HG03108 (cell line): ENCODE data around the gene KPNA2.
"Not testable (repeated sequence)": the region's sequence is repeated elsewhere in the genome, so short reads cannot be mapped to it uniquely, and the experiment has no call there.

Experiments used
- ATAC-seq: cut with Tn5 transposase; IDR thresholded peaks from one replicate; pipeline ENCODE4 v1.9.1; 2021; ENCODE audit warnings: moderate library complexity; ENCODE audit not compliant: unreplicated experiment

Gene KPNA2

DNA sequence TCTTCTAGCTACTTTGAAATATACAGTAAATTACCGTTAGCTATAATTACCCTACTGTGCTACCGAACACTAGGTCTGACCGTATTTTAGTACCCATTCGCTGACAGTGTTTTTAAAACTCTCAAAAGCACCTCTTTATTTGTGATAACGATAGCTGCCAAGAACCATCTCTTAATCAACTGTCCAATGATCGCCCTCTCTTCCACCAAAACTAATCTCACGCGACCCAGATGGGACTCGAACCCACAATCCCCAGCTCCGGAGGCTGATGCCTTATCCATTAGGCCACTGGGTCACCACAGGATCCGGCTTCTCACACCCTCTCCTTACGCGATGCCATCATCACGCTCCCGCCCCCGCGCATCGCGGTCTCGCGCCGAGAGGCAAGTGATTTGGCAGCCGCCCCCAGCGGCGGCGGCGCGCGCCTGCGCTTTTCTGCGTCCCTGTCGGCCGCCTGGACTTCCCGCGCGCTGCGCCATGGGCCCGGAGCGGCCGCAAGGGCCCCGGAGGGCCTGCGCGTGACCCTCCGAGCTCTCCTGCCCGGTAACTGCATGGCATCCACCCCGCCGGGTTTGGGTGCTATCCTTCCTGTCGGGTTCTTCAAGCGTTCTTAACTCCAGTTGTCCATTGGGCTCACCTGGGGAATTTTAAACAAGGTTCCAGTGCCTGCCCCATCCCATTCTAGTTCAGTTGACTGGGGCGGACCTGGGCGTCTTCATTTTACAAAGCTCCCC is 15.7 kb upstream of the KPNA2 start:
- peak; percentile 77 for ATAC-seq

DNA sequence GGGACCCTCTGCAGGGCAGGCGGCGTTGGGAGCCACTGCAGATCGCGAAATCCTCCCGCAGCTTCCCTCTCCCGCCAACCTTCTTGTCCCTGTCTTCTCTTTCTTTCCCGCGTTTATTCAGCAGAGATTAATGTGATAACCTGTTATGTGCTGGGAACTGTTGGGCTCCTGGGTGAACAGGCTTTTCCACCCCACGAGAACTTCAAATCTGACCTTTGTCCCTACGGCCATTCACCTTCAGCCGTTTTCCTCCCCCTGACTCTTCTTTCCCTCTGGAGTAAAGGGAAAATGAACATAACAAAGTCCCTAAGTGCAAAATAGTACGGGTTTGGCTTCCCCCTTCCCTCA is 15.2 kb upstream of the KPNA2 start:
- ATAC-seq: no peak

DNA sequence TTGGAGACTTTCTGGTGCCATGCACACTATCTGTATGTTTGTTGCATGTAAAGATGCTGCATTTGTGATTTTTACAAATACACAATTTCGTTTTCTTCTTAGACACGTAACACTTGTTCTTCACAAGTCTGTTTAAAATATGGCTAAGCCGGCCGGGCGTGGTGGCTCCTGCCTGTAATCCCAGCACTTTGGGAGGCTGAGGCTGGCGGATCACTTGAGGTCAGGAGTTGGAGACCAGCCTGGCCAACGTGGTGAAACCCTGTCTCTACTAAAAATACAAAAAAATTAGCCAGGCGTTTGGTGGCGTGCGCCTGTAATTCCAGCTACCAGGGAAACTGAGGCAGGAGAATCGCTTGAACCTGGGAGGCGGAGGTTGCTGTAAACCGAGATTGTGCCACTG is 14.7 kb upstream of the KPNA2 start:
- not testable (repeated sequence) for ATAC-seq

DNA sequence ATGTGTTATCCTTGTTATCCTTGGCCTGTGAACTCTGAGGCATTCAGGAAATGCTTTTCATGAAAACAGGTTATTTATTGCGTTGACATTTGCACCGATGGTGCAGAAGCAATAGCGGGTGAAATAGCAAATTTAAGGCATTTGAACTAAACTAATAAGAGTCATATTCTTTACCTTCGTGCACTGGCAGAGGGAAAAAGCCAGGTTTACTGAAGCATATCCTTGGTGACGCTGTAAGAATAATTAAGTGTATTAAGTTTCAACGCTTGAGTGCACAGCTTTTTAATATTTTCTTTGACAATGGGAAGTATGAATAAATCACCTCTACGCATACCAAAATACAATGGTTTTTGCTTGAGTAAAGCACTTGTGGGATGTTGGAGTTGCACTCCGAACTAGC is 13.6 kb upstream of the KPNA2 start:
- no peak for ATAC-seq

DNA sequence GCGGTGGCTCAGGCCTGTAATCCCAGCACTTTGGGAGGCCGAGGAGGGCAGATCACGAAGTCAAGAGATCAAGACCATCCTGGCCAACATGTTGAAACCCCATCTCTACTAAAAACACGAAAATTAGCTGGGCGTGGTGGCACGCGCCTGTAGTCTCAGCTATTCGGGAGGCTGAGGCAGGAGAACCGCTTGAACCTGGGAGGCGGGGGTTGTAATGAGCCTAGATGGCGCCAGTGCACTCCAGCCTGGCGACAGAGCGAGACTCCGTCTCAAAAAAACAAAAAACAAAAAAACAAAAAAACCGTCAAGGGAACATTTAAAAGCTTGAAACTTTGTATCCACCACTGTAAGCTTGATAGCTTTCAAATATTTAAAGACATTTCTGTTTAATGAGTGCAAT is 13.0 kb upstream of the KPNA2 start:
- not testable (repeated sequence) for ATAC-seq

DNA sequence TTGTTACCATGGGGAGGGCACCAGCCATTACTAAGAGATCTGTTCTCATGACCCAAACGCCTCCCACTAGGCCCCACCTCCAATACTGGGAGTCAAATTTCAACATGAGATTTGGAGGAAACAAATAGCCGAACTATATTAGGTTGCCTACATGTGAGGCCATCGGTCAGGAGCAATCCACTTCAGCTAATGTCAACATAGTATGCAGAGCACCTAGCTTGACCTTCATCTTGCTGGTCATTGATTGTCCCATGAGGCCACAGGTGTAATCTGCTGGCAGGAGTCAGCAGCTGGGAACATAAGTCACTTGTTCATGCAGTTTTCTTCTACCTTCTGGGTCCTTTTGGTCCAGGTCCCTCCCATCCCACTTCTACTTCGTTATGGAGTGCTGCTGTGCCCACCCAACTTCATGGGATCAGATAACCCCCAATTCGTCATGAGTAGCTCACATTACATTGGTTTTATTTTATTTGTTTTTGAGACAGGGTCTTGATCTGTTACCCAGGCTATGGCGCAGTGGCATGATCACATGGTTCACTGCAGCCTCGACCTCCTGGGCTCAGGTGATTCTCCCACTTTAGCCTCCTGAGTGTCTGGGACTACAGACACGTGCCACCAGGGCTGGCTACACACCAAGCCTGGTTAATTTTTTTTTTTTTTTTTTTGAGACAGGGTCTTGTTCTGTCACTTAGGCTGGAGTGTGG is 5.9 kb upstream of the KPNA2 start:
- ATAC-seq: no peak

DNA sequence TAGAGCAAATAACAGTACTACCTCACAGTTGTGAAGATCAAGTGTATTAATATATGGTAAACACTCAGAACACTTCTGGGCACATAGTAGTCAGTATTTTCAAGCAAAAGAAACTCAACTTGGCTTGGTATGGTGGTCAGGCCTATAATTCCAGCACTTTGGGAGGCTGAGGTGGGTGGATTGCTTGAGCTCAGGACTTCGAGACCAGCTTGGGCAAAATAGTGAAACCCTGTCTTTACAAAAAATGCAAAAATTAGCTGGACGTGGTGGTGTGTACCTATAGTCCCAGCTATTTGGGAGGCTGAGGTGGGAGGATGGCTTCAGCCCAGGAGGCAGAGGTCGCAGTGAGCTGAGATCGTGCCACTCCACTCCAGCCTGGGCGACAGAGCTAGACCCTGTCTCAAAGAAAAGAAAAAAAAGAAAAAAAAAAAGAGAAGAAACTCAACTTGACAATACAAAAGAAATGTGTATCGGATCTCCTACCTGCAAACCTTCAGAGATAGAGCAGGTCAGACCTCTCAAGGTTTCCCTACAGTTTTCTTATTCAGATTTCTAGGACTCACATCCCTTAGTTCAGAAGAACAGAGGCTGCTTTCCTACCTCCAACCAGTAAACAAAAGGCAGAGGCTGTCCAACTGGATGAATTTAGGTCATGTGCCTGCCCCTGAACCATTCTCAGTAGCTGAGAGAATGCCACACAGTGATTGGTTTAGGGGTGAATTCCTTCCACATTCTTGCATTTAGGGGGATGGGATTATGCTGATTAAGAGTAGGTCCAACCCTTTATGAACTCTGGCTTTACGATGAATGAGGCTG is 1.7 kb upstream of the KPNA2 start:
- ATAC-seq: no peak

DNA sequence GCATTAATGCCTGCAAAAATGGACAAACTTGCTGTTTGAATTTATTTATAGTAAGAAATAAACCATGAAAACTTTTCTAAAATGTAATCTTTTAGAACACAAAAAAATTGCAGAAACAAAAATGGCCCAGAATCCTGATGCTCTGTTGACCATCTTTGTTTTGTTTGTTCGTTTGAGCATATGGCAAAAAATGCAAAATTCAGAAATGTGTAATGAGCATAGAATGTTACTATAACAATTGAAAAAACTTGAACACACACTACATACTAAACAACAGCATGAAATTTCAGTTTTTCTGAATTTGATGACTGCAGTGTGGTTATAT is 1.1 kb upstream of the KPNA2 start:
- no peak for ATAC-seq

DNA sequence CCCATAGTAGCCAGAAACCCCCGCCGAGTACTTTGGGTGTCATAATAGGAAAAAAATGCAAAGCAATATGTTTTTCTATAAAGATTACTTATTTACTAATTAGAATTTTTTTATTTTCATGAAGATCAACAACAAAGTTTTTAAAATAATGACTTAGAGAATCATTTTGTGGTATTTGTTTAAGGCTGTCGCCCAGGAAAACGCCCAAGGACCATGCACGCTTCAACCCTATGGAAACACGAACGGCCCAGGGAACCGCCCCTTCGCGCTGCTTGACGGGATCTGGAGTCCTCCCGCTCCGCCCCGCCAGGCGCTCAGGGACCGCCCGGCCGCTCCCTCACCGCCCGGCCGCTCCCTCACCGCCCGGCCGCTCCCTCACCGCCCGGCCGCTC is 408 bp upstream of the KPNA2 start:
- peak; percentile 84 for ATAC-seq

DNA sequence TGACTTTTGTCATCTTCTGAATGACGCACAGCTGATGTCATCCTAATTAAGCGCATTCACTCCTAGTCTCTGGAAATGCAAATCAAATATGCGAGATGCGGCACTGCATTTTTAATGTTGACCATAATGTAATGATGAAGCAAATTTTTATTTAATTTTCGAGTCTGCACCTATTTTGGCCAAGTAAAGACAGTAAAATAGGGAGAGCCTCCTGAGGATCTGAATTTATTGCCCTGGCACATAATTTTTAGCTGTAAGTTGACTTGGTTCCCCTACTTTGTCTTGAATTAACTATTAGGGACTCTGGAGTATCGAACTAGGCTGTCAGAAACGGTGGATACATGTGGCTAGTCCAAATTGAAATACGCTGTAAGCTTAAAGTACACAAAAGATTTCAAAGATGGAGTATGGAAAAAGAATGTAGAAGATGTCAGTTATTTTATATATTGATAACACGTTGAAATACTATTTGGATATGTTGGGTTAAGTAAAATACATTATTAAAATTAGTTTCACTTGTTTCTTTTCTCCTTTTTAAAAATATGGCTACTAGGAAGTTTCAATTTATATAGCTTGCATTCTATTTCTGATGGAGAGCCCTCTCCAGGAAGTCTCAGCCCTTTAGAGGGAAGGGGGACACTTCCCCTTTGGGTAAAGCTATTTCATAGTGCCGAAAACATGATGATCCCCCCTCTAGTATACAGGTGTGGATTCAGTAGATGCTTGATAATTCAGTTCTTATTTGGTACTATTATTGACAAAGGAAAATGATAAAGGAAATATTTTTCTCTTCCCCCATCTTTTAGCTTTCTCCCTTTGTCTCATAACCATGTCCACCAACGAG is 991 bp downstream of the KPNA2 start:
- ATAC-seq: no peak

DNA sequence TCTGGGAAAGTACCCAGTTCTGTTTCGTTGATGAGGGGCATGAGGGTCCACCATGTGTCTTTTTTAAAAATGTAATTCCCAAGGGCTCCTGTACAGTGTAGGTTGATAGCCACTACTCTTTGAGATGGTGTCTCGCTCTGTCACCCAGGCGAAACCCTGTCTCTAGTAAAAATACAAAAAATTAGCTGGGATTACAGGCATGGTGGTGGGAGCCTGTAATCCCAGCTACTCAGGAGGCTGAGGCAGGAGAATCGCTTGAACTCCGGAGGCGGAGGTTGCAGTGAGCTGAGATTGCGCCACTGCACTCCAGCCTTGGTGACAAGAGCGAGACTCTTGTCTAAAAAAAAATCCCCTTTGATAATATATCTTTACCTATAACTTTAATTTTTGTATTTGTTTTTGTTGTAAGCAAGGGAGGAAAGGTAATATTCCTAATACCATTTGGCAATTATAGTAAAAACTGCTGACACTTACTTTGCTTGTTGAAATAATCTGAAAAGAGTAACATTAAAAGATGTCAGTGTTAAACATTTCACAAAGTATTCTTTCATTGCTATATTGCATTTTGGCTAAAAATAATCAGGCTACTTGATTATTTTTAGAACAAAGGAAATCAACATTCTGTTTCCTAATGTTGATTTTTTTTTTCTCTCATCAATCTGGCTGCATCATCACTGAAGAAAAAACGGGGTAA is 11.8 kb downstream of the KPNA2 start:
- ATAC-seq: no peak

DNA sequence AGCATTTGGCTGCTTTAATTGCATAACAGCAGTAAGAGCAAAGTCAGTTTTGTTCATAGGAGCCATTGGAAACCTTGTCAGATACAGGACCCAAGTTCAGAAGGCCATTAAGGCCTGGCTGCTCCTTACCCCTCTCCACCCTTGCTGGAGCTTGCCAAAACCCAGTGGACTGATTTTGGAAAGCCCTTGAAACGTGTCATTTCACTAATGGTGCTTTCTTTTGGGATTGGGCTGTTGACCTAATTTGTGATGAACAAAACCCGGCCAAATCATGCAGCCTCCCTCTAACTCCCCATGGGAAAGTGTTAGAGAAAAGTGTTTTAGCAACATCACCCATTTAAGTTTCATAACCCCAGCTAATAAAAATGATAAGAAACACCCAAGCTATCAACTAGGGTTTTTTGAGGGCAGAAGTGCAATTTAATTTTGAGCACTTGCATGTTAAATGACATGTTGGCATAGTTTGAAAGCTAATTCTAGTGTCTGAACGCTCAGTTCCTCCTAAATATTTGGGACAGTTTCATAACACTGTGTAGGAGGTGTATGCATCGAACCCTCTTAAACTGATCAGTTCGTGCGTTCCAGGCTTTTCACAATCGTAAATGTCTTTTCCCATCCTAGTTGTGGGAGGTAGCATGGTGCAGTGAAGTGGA is 12.5 kb downstream of the KPNA2 start:
- ATAC-seq: not testable (repeated sequence)

DNA sequence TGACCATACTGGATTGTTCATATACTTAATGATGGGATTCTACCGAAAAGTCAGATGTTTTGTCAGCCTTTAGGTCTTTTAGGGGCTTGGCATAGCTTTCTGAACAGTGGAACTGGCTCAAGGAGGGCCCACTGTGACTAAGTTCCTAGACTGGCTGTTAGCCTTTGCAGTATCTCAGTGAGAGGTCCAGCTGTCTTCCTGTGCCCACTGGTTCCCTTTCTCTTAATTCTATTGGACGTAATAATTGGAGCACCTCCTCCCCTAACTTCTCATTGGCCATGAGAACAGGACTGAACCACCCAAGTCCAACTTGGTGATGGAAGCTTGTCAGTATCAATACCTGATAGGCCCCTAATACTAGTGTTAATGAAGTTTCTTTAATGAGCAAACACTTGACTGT is 13.5 kb downstream of the KPNA2 start:
- no peak for ATAC-seq

DNA sequence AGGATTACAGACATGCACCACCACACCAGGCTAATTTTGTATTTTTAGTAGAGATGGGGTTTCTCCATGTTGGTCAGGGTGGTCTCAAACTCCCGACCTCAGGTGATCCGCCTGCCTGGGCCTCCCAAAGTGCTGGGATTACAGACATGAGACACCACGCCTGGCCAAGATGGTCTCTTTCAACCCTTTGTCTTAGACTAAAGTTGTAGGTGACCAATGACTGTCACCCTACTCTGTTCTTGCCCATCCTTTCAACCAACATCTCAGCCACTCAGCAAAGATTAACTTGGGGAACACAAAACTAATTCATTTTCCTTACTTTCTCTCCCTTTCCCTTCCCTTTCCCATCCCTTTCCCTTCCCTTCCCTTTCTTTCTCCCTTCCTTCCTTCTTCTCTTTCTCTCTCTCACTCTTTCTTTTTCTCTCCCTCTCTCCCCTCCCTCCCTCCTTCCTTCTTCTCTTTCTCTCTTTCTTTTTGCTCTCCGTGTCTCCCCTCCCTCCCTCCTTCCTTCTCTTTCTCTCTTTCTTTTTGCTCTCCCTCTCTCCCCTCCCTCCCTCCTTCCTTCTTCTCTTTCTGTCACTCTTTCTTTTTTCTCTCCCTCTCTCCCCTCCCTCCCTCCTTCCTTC is 14.4 kb downstream of the KPNA2 start:
- not testable (repeated sequence) for ATAC-seq

DNA sequence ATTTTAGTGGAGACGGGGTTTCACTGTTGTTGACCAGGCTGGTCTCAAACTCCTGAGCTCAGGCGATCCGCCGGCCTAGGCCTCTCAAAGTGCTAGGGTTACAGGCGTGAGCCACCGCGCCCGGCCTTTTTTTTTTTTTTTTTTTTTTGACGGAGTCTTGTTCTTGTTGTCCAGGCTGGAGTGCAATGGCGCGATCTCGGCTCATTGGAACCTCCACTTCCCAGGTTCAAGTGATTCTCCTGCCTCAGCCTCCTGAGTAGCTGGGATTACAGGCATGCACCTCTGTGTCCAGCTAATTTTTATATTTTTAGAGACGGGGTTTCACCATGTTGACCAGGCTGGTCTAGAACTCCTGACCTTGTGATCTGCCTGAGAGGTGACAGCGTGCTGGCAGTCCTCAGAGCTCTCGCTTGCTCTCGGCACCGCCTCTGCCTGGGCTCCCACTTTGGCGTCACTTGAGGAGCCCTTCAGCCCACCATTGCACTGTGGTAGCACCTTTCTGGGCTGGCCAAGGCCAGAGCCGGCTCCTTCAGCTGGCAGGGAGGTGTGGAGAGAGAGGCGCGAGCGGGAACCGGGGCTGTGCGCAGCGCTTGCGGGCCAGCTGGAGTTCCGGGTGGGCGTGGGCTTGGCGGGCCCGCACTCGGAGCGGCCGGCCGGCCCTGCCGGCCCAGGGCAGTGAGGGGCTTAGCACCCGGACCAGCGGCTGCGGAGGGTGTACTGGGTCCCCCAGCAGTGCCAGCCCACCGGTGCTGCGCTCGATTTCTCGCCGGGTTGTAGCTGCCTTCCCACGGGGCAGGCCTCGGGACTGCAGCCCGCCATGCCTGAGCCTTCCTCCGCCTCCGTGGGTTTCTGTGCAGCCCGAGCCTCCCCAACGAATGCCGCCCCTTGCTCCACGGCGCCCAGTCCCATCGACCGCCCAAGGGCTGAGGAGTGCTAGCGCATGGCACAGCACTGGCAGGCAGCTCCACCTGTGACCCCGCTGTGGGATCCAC is 16.1 kb downstream of the KPNA2 start:
- not testable (repeated sequence) for ATAC-seq

DNA sequence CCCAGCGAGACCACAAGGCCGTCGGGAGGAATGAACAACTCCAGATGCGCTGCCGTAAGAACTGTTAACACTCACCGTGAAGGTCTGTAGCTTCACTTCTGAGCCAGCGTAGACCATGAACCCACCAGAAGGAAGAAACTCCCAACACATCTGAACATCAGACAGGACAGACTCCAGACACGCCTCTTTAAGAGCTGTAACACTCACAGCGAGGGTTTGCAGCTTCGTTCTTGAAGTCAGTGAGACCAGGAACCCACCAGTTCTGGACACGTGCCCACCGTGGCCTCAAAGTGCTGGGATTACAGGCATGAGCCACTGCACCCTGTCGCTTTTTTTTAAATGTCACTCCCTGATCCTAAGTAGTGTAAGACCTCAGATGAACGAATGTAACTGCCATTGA is 17.3 kb downstream of the KPNA2 start:
- no peak for ATAC-seq

DNA sequence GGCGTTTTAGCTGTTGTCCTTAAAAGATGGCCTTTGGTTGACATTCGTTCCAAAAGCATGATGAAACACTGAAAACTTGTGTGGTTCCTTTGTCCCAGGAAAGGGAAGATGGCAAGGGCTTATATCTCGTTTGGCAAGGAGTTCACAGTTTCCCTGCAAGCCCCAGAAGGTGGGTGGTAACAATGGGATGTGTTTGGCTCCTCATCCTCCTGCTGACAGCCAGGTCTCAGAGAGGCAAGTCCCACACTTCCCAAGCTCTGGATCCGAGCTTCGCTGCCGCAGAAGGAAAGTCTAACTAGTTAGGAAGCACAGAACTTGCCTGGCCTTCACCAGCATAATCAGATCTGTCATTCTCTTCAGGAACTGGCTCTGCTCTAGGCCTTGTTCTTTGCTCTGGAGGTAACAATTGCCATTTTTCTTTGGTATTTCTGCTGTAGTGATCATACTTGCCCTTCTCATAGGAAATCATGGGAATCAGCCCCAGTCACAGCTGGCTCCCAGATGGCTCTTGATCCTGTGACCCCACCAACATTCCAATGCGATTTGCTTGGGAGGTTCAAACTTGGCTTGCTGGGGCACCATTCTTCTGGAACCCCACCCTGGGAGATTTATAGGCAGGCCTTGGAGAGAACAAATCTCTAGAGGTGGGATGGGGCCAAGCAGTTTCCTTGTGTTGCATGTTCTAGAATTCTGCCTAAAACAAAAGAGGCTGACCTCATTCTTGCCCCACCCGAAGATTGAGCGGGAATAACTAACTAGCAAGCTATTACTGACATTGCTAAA is 17.9 kb downstream of the KPNA2 start:
- no peak for ATAC-seq
